HL-60/S4 treated with retinoic acid at 250 ng/mL for 4 days and 3 days (cell line): Measurements from ENCODE around the gene STK10.
"Not testable (repeated sequence)": the region's sequence is repeated elsewhere in the genome, so short reads cannot be mapped to it uniquely, and the experiment has no call there.

Experiments
- in situ Hi-C: fragments of 300-500 bp; cut with MboI; formaldehyde crosslinking; loops from 2 replicates; pipeline ENCODE4 v1.7.0; 2022; ENCODE audit warnings: low sequenced_read_pairs

The STK10 gene

GRCh38 chr5:172188033-172188892 lies at the start of gene STK10:
Gene STK10 (minus strand): TSS chr5:172188224. CDS start chr5:172188042, 182 bp downstream.
- in situ Hi-C loops = no loop called here

- in situ Hi-C loops = no loop called here
Measured at GRCh38 chr5:172235827-172236736, 48.1 kb upstream of the STK10 start.

- in situ Hi-C loops = no loop called here
Measured at GRCh38 chr5:172235132-172235780, 47.2 kb upstream of the STK10 start.

GRCh38 chr5:172234031-172234430 lies 46.0 kb upstream of the STK10 start:
- in situ Hi-C loops = no loop called here

GRCh38 chr5:172229904-172230303 lies 41.9 kb upstream of the STK10 start:
- in situ Hi-C loops = no loop called here

- in situ Hi-C loops = no loop called here
Measured at GRCh38 chr5:172224996-172225395, 37.0 kb upstream of the STK10 start.

GRCh38 chr5:172223901-172224873 lies 36.2 kb upstream of the STK10 start:
- in situ Hi-C loops = no loop called here

- in situ Hi-C loops = no loop called here
Measured at GRCh38 chr5:172219296-172219695, 31.3 kb upstream of the STK10 start.

- in situ Hi-C loops = no loop called here
Measured at GRCh38 chr5:172216345-172216744, 28.3 kb upstream of the STK10 start.

- in situ Hi-C loops = no loop called here
Measured at GRCh38 chr5:172213126-172213525, 25.1 kb upstream of the STK10 start.

- in situ Hi-C loops = no loop called here
Measured at GRCh38 chr5:172211676-172212075, 23.7 kb upstream of the STK10 start.

- in situ Hi-C loops = no loop called here
Measured at GRCh38 chr5:172209714-172210113, 21.7 kb upstream of the STK10 start.

- in situ Hi-C loops = no loop called here
Measured at GRCh38 chr5:172207511-172207910, 19.5 kb upstream of the STK10 start.

- in situ Hi-C loops = not testable (repeated sequence)
Measured at GRCh38 chr5:172205984-172206383, 18.0 kb upstream of the STK10 start.

- in situ Hi-C loops = no loop called here
Measured at GRCh38 chr5:172200476-172200875, 12.5 kb upstream of the STK10 start.

- in situ Hi-C loops = no loop called here
Measured at GRCh38 chr5:172199446-172199845, 11.4 kb upstream of the STK10 start.

GRCh38 chr5:172197775-172198174 lies 9.8 kb upstream of the STK10 start:
- in situ Hi-C loops = not testable (repeated sequence)

- in situ Hi-C loops = no loop called here
Measured at GRCh38 chr5:172194985-172195774, 7.2 kb upstream of the STK10 start.

- in situ Hi-C loops = no loop called here
Measured at GRCh38 chr5:172193872-172194271, 5.8 kb upstream of the STK10 start, which contains the start of gene EFCAB9. Gene EFCAB9 (plus strand): TSS chr5:172194172. CDS start chr5:172194173, 1 bp downstream.
